Hematopoietic multipotent progenitor cell treated with erythropoietin and hydrocortisone succinate and interleukin-3 and kit ligand, for 6 days (in vitro differentiated cells): ENCODE results near the gene EYA4.

Experiments used
- DNase-seq: peaks from one replicate; pipeline ENCODE4 v3.0.0-alpha.2; 2015

EYA4 gene

GRCh38 chr6:133241086-133241900 lies at the start of gene EYA4:
TSS of gene EYA4 (plus strand) at chr6:133241357. CDS start at chr6:133274781, 33,424 bp downstream.
- no peak for DNase-seq

- no peak for DNase-seq
Measured at GRCh38 chr6:133193396-133193795, 47.8 kb upstream of the EYA4 start.

- DNase-seq = no peak
Measured at GRCh38 chr6:133198725-133199124, 42.4 kb upstream of the EYA4 start.

- no peak for DNase-seq
Measured at GRCh38 chr6:133201231-133201630, 39.9 kb upstream of the EYA4 start.

- DNase-seq = no peak
Measured at GRCh38 chr6:133202610-133203343, 38.4 kb upstream of the EYA4 start.

GRCh38 chr6:133203344-133203697 lies 37.8 kb upstream of the EYA4 start:
- DNase-seq = no peak

GRCh38 chr6:133205304-133205703 lies 35.9 kb upstream of the EYA4 start:
- DNase-seq = no peak

- DNase-seq = no peak
Measured at GRCh38 chr6:133206942-133207341, 34.2 kb upstream of the EYA4 start.

- no peak for DNase-seq
Measured at GRCh38 chr6:133207754-133208153, 33.4 kb upstream of the EYA4 start.

GRCh38 chr6:133208183-133208755 lies 32.9 kb upstream of the EYA4 start:
- no peak for DNase-seq

- DNase-seq = no peak
Measured at GRCh38 chr6:133214267-133214666, 26.9 kb upstream of the EYA4 start.

GRCh38 chr6:133218852-133219251 lies 22.3 kb upstream of the EYA4 start:
- no peak for DNase-seq

GRCh38 chr6:133223452-133224029 lies 17.6 kb upstream of the EYA4 start:
- no peak for DNase-seq

GRCh38 chr6:133225560-133225959 lies 15.6 kb upstream of the EYA4 start:
- DNase-seq = no peak

- DNase-seq = no peak
Measured at GRCh38 chr6:133227344-133227743, 13.8 kb upstream of the EYA4 start.

GRCh38 chr6:133230052-133230451 lies 11.1 kb upstream of the EYA4 start:
- no peak for DNase-seq

GRCh38 chr6:133235221-133235620 lies 5.9 kb upstream of the EYA4 start:
- no peak for DNase-seq

GRCh38 chr6:133236932-133237331 lies 4.2 kb upstream of the EYA4 start:
- no peak for DNase-seq

- DNase-seq = no peak
Measured at GRCh38 chr6:133240511-133241085, 559 bp upstream of the EYA4 start.

GRCh38 chr6:133241901-133242636 lies 912 bp downstream of the EYA4 start:
- no peak for DNase-seq

GRCh38 chr6:133242637-133243585 lies 1.8 kb downstream of the EYA4 start:
- DNase-seq = no peak
